ENCODE measurements around the gene ZPR1. TPM values are rescaled to one million over a fixed set of nuclear protein-coding genes. Genes with fewer than 3 reads are reported as not detected.
A peak's percentile ranks its signal among the peaks of the same experiment; 100 is the strongest.

Gene ZPR1
- total and polyA plus RNA-seq, 2 donors (not counting 1 experiment from before 2014, with no cell fraction given) = 17.9 to 63.1 TPM

GRCh38 chr11:116833816-116834534, 46.2 kb upstream of the ZPR1 start:
- ATAC-seq (ENCODE audit: low read depth) (no peak), DNase-seq (no peak)
- H2AFZ ChIP-seq (ENCODE audit: insufficient read depth, low read depth, low read length, poor library complexity, severe bottlenecking) = no peak overlapping the region
- no peaks in the 10 kb centered on the region for H4K20me1 ChIP-seq (ENCODE audit: control insufficient read depth, insufficient read depth, low read length, poor library complexity, severe bottlenecking)
- Mint-ChIP-seq H3K4me3 (peak overlapping the region; percentile 56), H3K4me1 (peaks cover 16% of the 10 kb centered on the region), H3K27me3 (peaks cover 4% of the 10 kb centered on the region), H3K27ac (no peak overlapping the region), H3K9me3 (ENCODE audit: insufficient read depth) (no peaks in the 10 kb centered on the region)
- H3K9ac ChIP-seq (ENCODE audit: low read length) = no peak overlapping the region
- WGBS (ENCODE audit: insufficient coverage) = 92% methylated on average over 12 of the region's 14 CpGs
- no peak overlapping the region for H3K4me2 ChIP-seq (replicated peaks; ENCODE audit: low read depth, low read length, poor library complexity, severe bottlenecking)
- H3K4me3 ChIP-seq (ENCODE audit: control extremely low read depth in 1 of 5, extremely low read depth in 1 of 5, insufficient read depth in 1 of 5, low read depth in 2 of 5, low read length in 4 of 5) = no peak overlapping the region
- peaks cover 7 to 14% of the 10 kb centered on the region in 2 donors for H3K4me1 ChIP-seq (ENCODE audit: control insufficient read depth in 2 of 2, insufficient read depth in 2 of 2, low read length in 2 of 2)
- POLR2A ChIA-PET = no interaction called here
- H3K79me2 ChIP-seq (ENCODE audit: control insufficient read depth, insufficient read depth, low read length) = no peaks in the 10 kb centered on the region
- H3K27ac ChIP-seq (ENCODE audit: low read length in 2 of 2) = no peak overlapping the region
- peaks cover 0 to 4% (median 0%) of the 10 kb centered on the region in 4 experiments for H3K27me3 ChIP-seq (replicated peaks in 1 of 4; ENCODE audit: control extremely low read depth in 1 of 4, control insufficient read depth in 3 of 4, insufficient read depth in 4 of 4, low read length in 3 of 4)
- no peak for TF ChIP-seq EZH2 (IDR thresholded peaks at IDR 0.05; ENCODE audit: borderline replicate concordance, insufficient read depth, low read depth, low read length, poor library complexity, severe bottlenecking)
- no peak for TF ChIP-seq CTCF (IDR thresholded peaks at IDR 0.05)
- CTCF ChIA-PET = no interaction called here
- intact Hi-C loops (cut with micrococcal nuclease) = no loop called here
- no peaks in the 10 kb centered on the region for H3K36me3 ChIP-seq (replicated peaks in 1 of 2; ENCODE audit: control extremely low read depth in 1 of 2, control insufficient read depth in 1 of 2, extremely low read depth in 1 of 2, insufficient read depth in 2 of 2, low read length in 1 of 2)
- H3K9me3 ChIP-seq (ENCODE audit: control extremely low read depth in 1 of 3, control insufficient read depth in 2 of 3, insufficient read depth in 1 of 3, low read length in 2 of 3) = no peaks in the 10 kb centered on the region

GRCh38 chr11:116833491-116833815, 45.6 kb upstream of the ZPR1 start:
- Mint-ChIP-seq H3K27me3 (peaks cover 4% of the 10 kb centered on the region), H3K9me3 (ENCODE audit: insufficient read depth) (no peaks in the 10 kb centered on the region), H3K4me3 (no peak overlapping the region), H3K4me1 (peaks cover 16% of the 10 kb centered on the region), H3K27ac (no peak overlapping the region)
- Histone ChIP-seq H3K4me3 (ENCODE audit: control extremely low read depth in 1 of 5, extremely low read depth in 1 of 5, insufficient read depth in 1 of 5, low read depth in 2 of 5, low read length in 4 of 5) (no peak overlapping the region), H3K9me3 (ENCODE audit: control extremely low read depth in 1 of 3, control insufficient read depth in 2 of 3, insufficient read depth in 1 of 3, low read length in 2 of 3) (no peaks in the 10 kb centered on the region), H3K9ac (ENCODE audit: low read length) (no peak overlapping the region), H4K20me1 (ENCODE audit: control insufficient read depth, insufficient read depth, low read length, poor library complexity, severe bottlenecking) (no peaks in the 10 kb centered on the region), H3K79me2 (ENCODE audit: control insufficient read depth, insufficient read depth, low read length) (no peaks in the 10 kb centered on the region), H3K4me1 (ENCODE audit: control insufficient read depth in 2 of 2, insufficient read depth in 2 of 2, low read length in 2 of 2) (peaks cover 7 to 14% of the 10 kb centered on the region in 2 donors), H3K36me3 (replicated peaks in 1 of 2; ENCODE audit: control extremely low read depth in 1 of 2, control insufficient read depth in 1 of 2, extremely low read depth in 1 of 2, insufficient read depth in 2 of 2, low read length in 1 of 2) (no peaks in the 10 kb centered on the region), H3K27me3 (replicated peaks in 1 of 4; ENCODE audit: control extremely low read depth in 1 of 4, control insufficient read depth in 3 of 4, insufficient read depth in 4 of 4, low read length in 3 of 4) (peaks cover 0 to 4% (median 0%) of the 10 kb centered on the region in 4 experiments), H3K4me2 (replicated peaks; ENCODE audit: low read depth, low read length, poor library complexity, severe bottlenecking) (no peak overlapping the region), H2AFZ (ENCODE audit: insufficient read depth, low read depth, low read length, poor library complexity, severe bottlenecking) (no peak overlapping the region), H3K27ac (ENCODE audit: low read length in 2 of 2) (no peak overlapping the region)
- ATAC-seq (ENCODE audit: low read depth) = no peak
- WGBS (ENCODE audit: insufficient coverage) = 96% methylated on average over 9 of the region's 10 CpGs
- ChIA-PET CTCF (no interaction called here), POLR2A (no interaction called here)
- no peak for DNase-seq
- intact Hi-C loops (cut with micrococcal nuclease) = no loop called here
- TF ChIP-seq EZH2 (IDR thresholded peaks at IDR 0.05; ENCODE audit: borderline replicate concordance, insufficient read depth, low read depth, low read length, poor library complexity, severe bottlenecking) (no peak), CTCF (IDR thresholded peaks at IDR 0.05) (no peak)
